Astrocyte of the cerebellum (primary cell): ENCODE data around the gene MTMR3.

Experiments
- DNase-seq: peaks from one replicate; pipeline ENCODE4 v3.0.0-alpha.2; 2011; ENCODE audit warnings: low read depth
- H3K4me3 ChIP-seq: 2 replicates; pipeline ENCODE4 v1.5.1; 2011; ENCODE audit warnings: mild to moderate bottlenecking, low read depth, low read length, moderate library complexity
- CTCF ChIP-seq: IDR thresholded peaks from 2 replicates; pipeline ENCODE4 v1.5.1; 2012; ENCODE audit warnings: low read length, low read depth, moderate library complexity, mild to moderate bottlenecking; ENCODE audit errors: missing control alignments
- in situ Hi-C: cut with HindIII; loops from 2 replicates; pipeline ENCODE4 v1.10.0; 2017; ENCODE audit warnings: low sequenced_read_pairs

Gene MTMR3

GRCh38 chr22:30074994-30075393 lies 192.0 kb downstream of the MTMR3 start:
- no peak for TF ChIP-seq CTCF
- H3K4me3 ChIP-seq, result no peak overlapping the region
- DNase-seq, result no peak
- in situ Hi-C loops, result no loop called here

DNA sequence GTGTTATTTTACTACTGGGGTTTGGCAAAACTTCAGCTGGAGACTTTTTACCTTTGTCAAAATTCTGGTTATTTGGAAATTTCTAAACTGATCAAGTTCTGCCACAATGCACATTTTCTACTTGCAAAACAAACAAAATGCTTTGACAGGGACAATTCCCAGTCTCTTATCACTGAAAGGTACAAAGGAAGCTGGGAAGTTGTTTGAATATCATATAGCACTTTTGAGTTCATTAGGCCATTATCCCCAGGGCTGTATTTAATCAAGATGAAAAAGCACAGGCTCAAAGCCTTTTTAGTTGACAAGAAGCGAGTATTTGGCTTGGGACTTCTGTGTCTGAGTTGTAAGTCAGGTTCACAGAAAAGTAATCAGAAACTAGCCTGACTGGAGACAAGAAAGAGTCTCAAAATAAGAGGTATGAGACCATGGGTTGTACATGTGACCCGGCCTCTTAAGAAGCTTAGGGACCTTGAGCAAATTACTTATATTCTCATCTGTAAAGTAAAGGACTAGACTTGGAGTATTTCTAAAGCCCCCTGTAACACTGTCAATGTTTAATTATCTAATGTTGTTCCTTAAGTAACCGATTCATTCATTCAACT lies 194.4 kb downstream of the MTMR3 start:
- no peak overlapping the region for H3K4me3 ChIP-seq
- no peak for DNase-seq
- no peak for TF ChIP-seq CTCF
- in situ Hi-C loops, result no loop called here

DNA sequence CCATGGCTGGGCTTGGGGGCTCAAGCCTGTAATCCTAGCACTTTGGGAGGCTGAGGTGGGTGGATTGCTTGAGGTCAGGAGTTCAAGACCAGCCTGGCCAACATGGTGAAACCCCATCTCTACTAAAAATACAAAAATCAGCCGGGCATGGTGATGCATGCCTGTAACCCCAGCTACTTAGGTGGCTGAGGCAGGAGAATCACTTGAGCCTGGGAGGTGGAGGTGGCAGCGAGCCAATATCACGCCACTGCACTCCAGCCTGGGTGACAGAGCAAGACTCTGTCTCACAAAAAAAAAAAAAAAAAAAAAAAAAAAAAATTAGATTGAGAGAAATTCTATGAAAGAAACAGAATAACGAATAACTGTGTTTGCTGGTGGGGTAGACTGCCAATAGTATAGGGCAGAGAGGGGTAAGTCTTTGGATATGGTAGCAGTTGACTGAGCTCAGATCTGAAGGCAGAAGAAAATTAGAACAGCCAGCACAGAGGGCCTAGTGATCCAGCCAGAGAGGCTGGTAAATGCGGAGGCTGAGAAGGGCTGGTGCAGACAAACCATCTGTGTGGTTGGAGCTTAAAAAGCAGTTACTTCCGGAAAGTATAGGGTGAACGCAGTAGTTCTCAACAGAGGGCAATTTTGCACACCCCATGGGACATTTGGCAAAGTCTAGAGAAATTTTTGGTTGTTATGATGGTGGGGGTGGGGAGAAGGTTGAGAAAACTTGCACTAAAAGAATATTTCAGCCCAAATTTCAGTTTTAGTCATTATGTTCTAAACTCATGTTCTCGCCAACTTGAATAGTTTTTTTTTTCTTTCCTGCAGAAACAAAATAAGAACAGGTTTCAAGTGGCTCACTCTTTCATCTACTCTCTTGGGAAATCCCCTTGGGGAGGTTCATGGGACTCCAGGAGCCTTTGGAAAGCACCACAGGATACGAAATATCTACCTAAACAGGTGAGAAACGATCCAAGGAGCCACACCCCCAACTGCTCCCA lies 195.6 kb downstream of the MTMR3 start:
- no peak for TF ChIP-seq CTCF
- in situ Hi-C loops, result no loop called here
- DNase-seq, result no peak
- no peak overlapping the region for H3K4me3 ChIP-seq

DNA sequence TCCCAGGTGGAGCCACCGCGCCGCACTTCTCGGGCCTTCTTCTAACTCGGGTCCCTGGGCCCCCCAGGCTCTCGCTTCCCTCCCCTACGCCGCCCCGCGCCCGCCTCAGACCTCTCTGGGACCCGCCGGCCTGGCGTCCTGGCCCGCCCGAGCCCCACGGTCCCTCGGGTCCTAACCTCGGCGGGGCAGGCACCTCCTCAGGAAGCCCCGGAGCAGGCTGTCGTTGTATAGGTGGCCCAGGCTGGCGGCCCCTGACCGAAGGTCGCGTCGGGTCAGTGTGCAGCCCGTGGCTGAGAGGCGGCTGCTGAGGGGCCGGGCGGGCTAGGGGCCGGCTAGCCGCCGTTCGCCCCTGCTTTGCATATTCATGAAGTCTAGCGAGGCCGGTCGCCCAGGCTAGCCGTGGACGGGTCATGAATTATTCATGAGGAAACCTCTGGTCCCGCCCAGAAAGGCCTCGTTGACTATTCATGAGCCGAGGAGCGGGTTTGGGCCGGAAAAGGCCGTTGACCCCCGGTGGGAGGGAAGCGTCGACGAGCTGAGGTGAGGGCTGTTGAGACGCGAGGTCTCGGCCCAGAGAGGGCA lies 197.1 kb downstream of the MTMR3 start, which contains the start of gene HORMAD2:
Gene HORMAD2 (plus strand): TSS at position 513 of the 582 bp plus-strand sequence. CDS start 13,489 bp downstream, outside the sequence.
- H3K4me3 ChIP-seq, result peak within 1 kb of the TSS; percentile 39
- TF ChIP-seq CTCF, result no peak
- in situ Hi-C loops, result no loop called here
- DNase-seq, result peak; percentile 35
